Hepatocyte (in vitro differentiated cells): ENCODE data around the gene HRH1.

Experiments
- CTCF ChIP-seq: fragments of 200-600 bp; sonication (generic); IDR thresholded peaks from 2 replicates; pipeline ENCODE4 v1.5.1; 2016; ENCODE audit warnings: antibody characterized with exemption, mild to moderate bottlenecking; ENCODE audit not compliant: poor library complexity
- EZH2 ChIP-seq: fragments of 200-600 bp; sonication (generic); IDR thresholded peaks from 2 replicates; pipeline ENCODE4 v1.6.1; 2016; ENCODE audit warnings: antibody characterized with exemption, mild to moderate bottlenecking, borderline replicate concordance
- EZH2phosphoT487 ChIP-seq: fragments of 200-600 bp; sonication (generic); IDR thresholded peaks from one replicate; pipeline ENCODE4 v1.6.1; 2018; ENCODE audit warnings: antibody characterized with exemption, mild to moderate bottlenecking, low read depth, moderate library complexity; ENCODE audit not compliant: unreplicated experiment, severe bottlenecking

GRCh38 chr3:11195201-11195600 is 40.9 kb downstream of the HRH1 start:
- TF ChIP-seq CTCF (no peak), EZH2 (no peak), EZH2phosphoT487 (no peak)
